ENCODE results near the gene SIRPA.

Gene SIRPA

GRCh38 chr20:1870323-1870722 lies 24.9 kb upstream of the SIRPA start:
- in situ Hi-C loops (cut with MboI; ENCODE audit: low sequenced_read_pairs): no loop called here

DNA sequence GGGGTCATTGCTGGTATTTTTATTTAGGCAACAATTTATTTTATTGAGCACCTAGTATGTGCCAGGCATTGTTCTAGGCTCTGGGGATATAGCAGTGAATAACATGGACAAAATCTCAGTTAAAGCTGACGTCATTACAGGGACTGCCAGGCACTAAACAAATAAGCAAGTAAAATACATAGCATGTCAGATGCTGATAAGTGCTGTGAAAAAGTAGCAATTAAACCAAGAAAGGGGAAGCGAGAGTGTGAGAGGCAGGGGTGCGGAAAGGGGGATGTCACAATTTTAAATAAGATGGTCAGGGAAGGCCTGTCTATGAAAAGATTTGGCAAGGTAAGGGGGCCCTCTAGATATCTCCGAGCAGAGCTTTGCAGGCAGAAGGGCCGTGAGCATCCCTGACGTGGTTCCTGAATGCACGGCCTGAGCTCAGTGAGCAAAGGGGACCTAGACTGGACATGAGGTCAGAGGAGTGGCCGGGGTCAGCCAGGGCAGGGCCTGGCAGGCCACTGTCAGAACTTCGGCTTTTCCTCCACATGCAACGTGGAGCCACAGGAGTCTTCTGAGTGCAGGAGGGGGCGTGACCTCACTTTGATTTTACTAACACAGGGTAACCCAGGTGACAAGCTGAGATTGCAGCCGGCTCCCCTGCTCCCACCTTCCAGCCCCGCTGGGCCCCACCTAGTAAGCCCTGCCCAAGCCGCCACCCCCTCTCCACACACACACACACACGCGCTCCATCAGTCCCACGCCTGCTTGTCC lies 24.2 kb upstream of the SIRPA start:
- in situ Hi-C loops (cut with MboI; ENCODE audit: low sequenced_read_pairs): no loop called here

DNA sequence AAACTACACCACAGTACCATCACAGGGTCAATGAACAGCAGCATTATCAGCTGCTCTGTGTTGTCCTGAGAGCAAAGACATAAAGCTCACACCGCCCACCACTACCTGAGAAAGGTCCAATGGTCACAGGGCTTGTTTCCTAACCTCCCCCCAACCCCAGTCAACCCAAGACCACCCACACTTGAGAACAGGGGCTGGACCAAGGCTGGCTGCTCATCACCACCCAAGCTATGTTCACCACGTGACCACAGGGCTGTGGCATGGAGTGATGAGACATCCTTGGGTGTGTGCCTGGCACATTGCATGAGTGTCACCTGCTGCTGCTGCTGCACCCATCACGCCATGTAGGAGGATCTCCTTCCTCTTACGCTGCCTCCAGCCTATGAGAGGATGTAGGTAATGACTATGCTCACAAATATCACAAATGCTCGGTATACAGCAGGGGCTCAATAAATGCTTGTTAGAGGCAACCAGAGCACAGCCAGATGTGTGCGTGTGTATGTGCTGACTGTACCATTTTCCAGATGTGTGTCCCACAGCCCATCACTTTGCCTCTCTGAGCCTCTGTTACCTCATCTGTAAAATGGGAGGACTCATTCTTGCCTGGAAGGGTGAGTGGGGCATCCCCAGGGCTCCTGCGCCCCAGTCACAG lies 23.3 kb upstream of the SIRPA start:
- in situ Hi-C loops (cut with MboI; ENCODE audit: low sequenced_read_pairs): no loop called here

GRCh38 chr20:1872459-1873097 lies 22.6 kb upstream of the SIRPA start:
- in situ Hi-C loops (cut with MboI; ENCODE audit: low sequenced_read_pairs): no loop called here

- in situ Hi-C loops (cut with MboI; ENCODE audit: low sequenced_read_pairs): no loop called here
Observed at GRCh38 chr20:1874450-1875182, 20.6 kb upstream of the SIRPA start.

GRCh38 chr20:1875183-1875554 lies 20.0 kb upstream of the SIRPA start:
- in situ Hi-C loops (cut with MboI; ENCODE audit: low sequenced_read_pairs): no loop called here

DNA sequence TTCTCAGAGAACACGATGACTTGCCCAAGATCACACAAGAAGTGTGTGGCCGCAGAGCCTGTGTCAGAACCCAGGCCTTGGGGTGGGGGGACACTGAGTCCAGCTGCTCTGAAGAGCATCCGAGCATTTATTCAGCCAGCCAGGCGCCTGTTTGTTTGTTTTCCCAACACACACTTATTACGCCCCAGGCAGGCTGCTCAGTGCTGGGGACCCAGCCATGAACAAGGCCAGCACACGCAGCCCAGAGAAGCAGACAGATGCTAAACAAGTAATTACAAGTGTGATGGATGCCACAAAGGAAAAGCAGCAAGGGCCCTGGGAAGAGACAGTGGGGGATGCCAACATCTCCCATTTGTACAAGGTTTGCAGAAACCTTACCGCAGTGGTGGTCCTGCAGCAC lies 19.4 kb upstream of the SIRPA start:
- in situ Hi-C loops (cut with MboI; ENCODE audit: low sequenced_read_pairs): no loop called here

DNA sequence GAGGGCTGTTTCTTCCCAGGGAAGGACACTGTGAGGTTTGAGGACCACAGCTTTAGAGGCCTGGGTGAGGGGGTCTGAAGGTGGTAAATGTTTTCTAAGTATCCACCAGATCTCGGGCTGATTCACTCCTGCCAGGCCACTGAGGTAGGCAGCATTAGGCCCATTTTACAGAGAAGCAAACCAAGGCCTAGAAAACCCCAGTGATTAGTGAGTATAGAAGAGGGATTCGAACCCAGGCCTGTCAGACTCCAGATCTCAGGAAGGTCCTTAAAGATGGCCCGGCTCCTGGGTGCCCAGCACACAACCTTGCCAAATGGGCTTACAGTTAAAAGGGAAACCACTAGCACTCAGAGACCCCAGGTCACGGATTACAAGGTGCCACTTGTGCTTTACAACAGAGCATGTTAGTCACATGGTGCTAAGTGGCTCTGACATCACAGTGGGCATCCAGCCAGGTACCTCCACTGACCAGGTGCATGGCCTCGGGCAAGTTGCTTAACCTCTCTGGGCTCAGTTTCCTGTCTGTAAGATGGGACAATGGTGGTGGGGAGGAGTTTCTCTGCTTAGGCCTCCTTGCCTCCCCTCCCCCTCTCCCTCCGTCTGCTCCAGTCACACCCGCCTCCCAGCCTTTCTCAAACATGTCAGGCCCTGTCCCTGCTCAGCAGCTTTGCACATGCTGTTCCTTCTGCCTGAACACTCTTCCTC lies 18.8 kb upstream of the SIRPA start:
- in situ Hi-C loops (cut with MboI; ENCODE audit: low sequenced_read_pairs): no loop called here

- in situ Hi-C loops (cut with MboI; ENCODE audit: low sequenced_read_pairs): no loop called here
Observed at GRCh38 chr20:1876975-1877608, 18.1 kb upstream of the SIRPA start.

- in situ Hi-C loops (cut with MboI; ENCODE audit: low sequenced_read_pairs): no loop called here
Observed at GRCh38 chr20:1877609-1878200, 17.5 kb upstream of the SIRPA start.

DNA sequence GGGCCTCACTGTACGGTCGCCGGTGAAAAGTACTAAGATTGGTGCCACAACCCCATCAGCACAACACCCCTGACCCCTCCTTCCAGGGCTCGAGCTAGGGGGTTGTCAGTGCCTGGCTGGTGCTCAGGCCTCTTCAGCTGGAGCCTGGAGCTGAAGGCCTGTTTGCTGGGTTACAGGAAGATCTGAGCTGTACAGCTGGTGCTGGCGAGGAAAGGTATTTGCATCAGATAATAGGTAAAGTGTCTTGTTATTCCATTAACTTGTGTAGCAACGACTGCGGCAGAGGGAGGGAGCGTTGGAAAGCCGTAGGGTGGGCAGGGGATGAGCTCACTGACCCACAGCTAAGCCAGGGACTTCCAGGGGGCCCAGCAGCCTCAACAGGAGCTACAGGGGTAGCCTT lies 15.8 kb upstream of the SIRPA start:
- in situ Hi-C loops (cut with MboI; ENCODE audit: low sequenced_read_pairs): no loop called here

GRCh38 chr20:1879934-1880333 lies 15.3 kb upstream of the SIRPA start:
- in situ Hi-C loops (cut with MboI; ENCODE audit: low sequenced_read_pairs): no loop called here

DNA sequence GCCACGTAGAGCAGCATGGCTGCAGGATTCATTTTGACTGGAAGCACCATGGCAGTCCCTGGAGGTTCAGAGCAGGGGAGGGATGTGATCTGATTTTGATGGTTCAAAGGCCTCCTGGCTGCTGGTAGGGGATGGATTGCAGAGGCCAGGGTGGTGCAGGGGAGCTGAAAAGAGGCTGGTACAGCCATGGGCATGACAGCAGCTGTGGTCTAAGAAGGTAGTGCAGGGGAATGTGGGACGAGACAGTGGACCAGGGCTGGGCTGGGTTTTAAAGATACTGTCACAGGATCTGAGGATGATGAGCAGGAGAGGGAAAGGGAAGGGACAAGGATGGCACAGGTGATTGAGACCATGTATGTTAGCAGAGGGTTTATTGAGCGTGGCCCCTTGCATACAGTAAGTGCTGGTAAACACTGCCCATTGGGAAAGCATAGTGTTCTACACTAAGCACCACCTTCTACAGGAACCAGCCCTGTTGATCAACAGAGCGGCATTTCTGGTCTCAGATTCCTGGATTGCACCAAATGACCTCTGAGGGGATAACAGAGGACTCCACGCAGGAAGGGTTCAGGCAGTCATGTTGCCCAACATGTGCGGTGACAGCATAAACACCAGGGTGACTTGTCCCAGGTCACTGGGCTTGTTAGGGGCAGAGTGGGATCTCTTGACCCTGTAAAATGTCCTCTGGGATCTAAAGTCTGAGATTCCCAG lies 14.5 kb upstream of the SIRPA start:
- in situ Hi-C loops (cut with MboI; ENCODE audit: low sequenced_read_pairs): no loop called here

- in situ Hi-C loops (cut with MboI; ENCODE audit: low sequenced_read_pairs): no loop called here
Observed at GRCh38 chr20:1881240-1881835, 13.9 kb upstream of the SIRPA start.

DNA sequence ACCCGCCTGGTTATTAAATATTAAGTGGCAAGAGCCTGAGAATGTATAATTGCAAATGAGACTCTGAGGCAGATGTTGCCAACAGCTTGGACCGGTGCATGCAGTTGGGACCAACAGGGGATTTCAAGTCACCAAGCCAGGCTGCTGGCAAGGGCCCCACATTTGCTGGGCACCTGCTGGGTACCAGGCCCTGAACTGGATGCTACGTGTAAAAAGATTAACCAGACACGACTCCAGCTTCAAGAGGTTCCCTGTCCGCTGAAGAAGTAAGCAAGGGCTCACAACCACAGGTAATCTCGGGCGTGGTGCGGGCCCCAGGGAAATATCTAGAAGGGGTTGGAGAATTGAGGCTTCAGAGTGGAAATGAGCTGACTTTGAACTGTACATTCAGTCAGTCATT lies 13.2 kb upstream of the SIRPA start:
- in situ Hi-C loops (cut with MboI; ENCODE audit: low sequenced_read_pairs): no loop called here

- in situ Hi-C loops (cut with MboI; ENCODE audit: low sequenced_read_pairs): no loop called here
Observed at GRCh38 chr20:1883986-1884385, 11.2 kb upstream of the SIRPA start.

DNA sequence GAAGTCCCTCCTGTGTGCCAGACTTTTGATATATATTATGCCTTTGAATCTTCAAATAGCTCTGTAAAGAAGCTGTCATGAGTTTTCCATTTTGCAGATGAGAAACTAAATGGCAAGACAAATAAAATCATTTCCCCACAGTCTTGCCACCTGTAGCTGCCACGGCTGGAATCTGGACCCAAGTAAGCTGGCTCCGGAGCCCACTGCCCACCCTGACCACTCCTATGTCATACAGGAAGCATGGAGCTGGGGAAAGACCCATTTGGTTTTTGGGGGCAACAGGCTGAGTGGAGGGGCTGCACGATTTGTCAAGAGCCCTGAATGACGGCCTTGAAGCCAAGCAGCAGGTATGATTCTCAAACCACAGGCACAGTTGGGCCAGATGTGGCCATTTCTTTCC lies 10.0 kb upstream of the SIRPA start:
- in situ Hi-C loops (cut with MboI; ENCODE audit: low sequenced_read_pairs): no loop called here

DNA sequence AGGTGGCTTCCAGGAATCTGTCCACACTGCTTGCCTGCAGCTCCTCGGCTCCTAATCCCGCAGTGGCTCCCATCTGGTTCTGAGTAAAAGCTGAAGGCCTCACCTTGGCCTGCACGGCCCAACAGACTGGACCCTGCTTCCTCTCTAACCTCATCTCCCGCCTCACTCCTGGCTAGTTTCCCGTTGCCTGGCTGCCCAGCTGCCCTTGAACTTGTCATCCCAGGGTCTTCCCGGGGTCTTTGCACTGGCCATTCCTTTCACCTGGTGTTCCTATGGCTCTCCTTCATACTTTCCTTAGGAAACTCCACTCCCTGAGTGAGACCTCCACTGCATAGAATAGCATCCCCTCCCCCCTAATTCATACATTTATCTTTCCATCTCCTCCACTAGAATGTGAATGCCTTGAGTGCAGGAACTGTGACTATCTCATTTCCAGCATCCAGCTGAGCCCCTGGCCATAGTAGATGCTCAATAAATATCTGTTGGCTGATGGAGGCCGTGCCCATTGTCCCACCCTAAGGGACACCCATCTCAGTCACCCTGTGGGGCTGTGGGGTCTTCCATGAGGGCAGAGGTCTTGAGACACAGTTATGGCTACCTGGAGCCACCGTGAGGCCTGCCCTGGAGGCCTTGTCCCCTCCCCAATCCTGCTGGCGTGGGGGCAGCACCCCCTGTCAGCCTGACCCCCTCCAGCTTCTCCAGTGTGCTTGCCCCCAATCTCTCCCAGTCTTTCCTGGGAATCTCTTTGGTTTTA lies 9.1 kb upstream of the SIRPA start:
- in situ Hi-C loops (cut with MboI; ENCODE audit: low sequenced_read_pairs): no loop called here

Measured in HL-60/S4 (cell line).